Gastroesophageal sphincter (tissue), 3 donors: ENCODE results near the gene SGMS1.

Source experiments
- CTCF ChIP-seq, 4 experiments: fragments of 200-600 bp in 2 of 4; fragments of 450-650 bp in 2 of 4; sonication (generic) in 1 of 4; IDR thresholded peaks; one replicate each; pipeline ENCODE4 v1.5.1; 2017 to 2019; ENCODE audit warnings: antibody characterized with exemption in 4 of 4, mild to moderate bottlenecking in 2 of 4, moderate library complexity in 2 of 4
- EP300 ChIP-seq: sonication (generic); formaldehyde crosslinking; IDR thresholded peaks from one replicate; pipeline ENCODE4 v1.6.1; 2017; ENCODE audit warnings: antibody characterized with exemption, mild to moderate bottlenecking
- POLR2A ChIP-seq, 2 donors: fragments of 450-650 bp; IDR thresholded peaks; one replicate each; pipeline ENCODE4 v1.6.1; 2017; ENCODE audit warnings: antibody characterized with exemption in 2 of 2, mild to moderate bottlenecking in 2 of 2, moderate library complexity in 1 of 2

GRCh38 chr10:50600286-50600685 is 23.5 kb downstream of the SGMS1 start:
- TF ChIP-seq CTCF (IDR thresholded peaks at IDR 0.05) (no peak), POLR2A (IDR thresholded peaks at IDR 0.05) (no peak), EP300 (no peak)
